Transverse colon (tissue), 4 donors: ENCODE measurements around the gene CEP135. TPM values are rescaled to one million over a fixed set of nuclear protein-coding genes. Genes with fewer than 3 reads are reported as not detected.

Experiments
- DNase-seq: peaks from one replicate; pipeline ENCODE4 v3.0.0-alpha.2; 2019
- H3K27ac ChIP-seq, 4 donors: fragments of 200-600 bp; sonication (generic); 2 replicates each; pipeline ENCODE4 v1.5.1; 2016 to 2018; ENCODE audit warnings: inconsistent platforms in 4 of 4
- H3K27me3 ChIP-seq: fragments of 200-600 bp; sonication (generic); 2 replicates; pipeline ENCODE4 v1.5.1; 2017; ENCODE audit warnings: inconsistent platforms
- H3K36me3 ChIP-seq, 4 donors: fragments of 200-600 bp; sonication (generic); 2 replicates each; pipeline ENCODE4 v1.5.1; 2017 to 2019; ENCODE audit warnings: inconsistent platforms in 4 of 4
- H3K4me1 ChIP-seq, 4 donors: fragments of 200-600 bp; sonication (generic); 2 replicates each; pipeline ENCODE4 v1.5.1; 2017 to 2020; ENCODE audit warnings: inconsistent platforms in 4 of 4
- H3K4me3 ChIP-seq, 4 donors: fragments of 200-600 bp; sonication (generic); 1 replicate in 1 of 4; 2 replicates in 3 of 4; pipeline versions ENCODE4 v1.5.1 to v1.6.1; 2017 to 2019; ENCODE audit warnings: inconsistent platforms in 4 of 4
- H3K9me3 ChIP-seq, 2 donors: fragments of 200-600 bp; sonication (generic); 2 replicates each; pipeline ENCODE4 v1.5.1; 2017 to 2019; ENCODE audit warnings: inconsistent platforms in 2 of 2
- EP300 ChIP-seq: sonication (generic); formaldehyde crosslinking; IDR thresholded peaks from one replicate; pipeline ENCODE4 v1.6.1; 2017; ENCODE audit warnings: antibody characterized with exemption, low read depth
- POLR2A ChIP-seq: fragments of 450-650 bp; IDR thresholded peaks from one replicate; pipeline ENCODE4 v1.6.1; 2016; ENCODE audit warnings: antibody characterized with exemption, mild to moderate bottlenecking, moderate library complexity
- POLR2AphosphoS5 ChIP-seq, 3 donors: sonication (generic); formaldehyde crosslinking; IDR thresholded peaks; one replicate each; pipeline ENCODE4 v1.6.1; 2016; ENCODE audit warnings: antibody characterized with exemption in 3 of 3
- WGBS, 2 donors: methylation state at CpG; one replicate each; pipeline ENCODE4 v1.1.5; 2018; ENCODE audit warnings: low coverage in 1 of 2; 5-methylcytosine and 5-hydroxymethylcytosine counted together
- in situ Hi-C, 4 donors: fragments of 200-750 bp; cut with MboI; loops; one replicate each; pipeline versions ENCODE4 v1.15.0 to v1.15.1; 2017; ENCODE audit warnings: low sequenced_read_pairs in 3 of 4, low pct_ligation_motif_present in 1 of 4, low pct_unique_long_range_greater_than_20kb in 1 of 4
- intact Hi-C: fragments of 100-400 bp; cut with DNase I; formaldehyde crosslinking; loops from one replicate; pipeline ENCODE4 v1.15.1; 2023; ENCODE audit warnings: low total_unique reads
- total RNA-seq, 4 donors: library from RNA; depleted of rRNA; stranded (reverse); fragments of >200 nt; gene quantifications; one replicate each; pipeline ENCODE4 v1.1.0, GENCODE V29; 2016
- TF ChIP-seq, protein P1 (sequence below), 5 experiments: fragments of 200-600 bp in 3 of 5; fragments of 450-650 bp in 2 of 5; sonication (generic) in 3 of 5; IDR thresholded peaks; 1 replicate in 2 of 5; 2 replicates in 3 of 5; pipeline ENCODE4 v1.5.1; 2016 to 2017; ENCODE audit warnings: antibody characterized with exemption in 5 of 5, inconsistent platforms in 3 of 5, mild to moderate bottlenecking in 2 of 5, moderate library complexity in 1 of 5

CEP135 gene, protein sequence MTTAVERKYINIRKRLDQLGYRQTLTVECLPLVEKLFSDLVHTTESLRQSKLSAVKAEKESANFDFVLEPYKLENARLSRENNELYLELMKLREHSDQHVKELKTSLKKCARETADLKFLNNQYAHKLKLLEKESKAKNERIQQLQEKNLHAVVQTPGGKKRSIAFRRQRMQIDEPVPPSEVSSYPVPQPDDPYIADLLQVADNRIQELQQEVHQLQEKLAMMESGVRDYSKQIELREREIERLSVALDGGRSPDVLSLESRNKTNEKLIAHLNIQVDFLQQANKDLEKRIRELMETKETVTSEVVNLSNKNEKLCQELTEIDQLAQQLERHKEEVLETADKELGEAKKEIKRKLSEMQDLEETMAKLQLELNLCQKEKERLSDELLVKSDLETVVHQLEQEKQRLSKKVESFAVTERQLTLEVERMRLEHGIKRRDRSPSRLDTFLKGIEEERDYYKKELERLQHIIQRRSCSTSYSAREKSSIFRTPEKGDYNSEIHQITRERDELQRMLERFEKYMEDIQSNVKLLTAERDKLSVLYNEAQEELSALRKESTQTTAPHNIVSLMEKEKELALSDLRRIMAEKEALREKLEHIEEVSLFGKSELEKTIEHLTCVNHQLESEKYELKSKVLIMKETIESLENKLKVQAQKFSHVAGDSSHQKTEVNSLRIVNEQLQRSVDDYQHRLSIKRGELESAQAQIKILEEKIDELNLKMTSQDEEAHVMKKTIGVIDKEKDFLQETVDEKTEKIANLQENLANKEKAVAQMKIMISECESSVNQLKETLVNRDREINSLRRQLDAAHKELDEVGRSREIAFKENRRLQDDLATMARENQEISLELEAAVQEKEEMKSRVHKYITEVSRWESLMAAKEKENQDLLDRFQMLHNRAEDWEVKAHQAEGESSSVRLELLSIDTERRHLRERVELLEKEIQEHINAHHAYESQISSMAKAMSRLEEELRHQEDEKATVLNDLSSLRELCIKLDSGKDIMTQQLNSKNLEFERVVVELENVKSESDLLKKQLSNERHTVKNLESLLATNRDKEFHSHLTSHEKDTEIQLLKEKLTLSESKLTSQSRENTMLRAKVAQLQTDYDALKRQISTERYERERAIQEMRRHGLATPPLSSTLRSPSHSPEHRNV
- total RNA-seq, result 10 to 100 TPM in 2 of 4 donors, 1 to 10 TPM in 2; 4.5 to 18.0 (median 9.9) TPM

DNA sequence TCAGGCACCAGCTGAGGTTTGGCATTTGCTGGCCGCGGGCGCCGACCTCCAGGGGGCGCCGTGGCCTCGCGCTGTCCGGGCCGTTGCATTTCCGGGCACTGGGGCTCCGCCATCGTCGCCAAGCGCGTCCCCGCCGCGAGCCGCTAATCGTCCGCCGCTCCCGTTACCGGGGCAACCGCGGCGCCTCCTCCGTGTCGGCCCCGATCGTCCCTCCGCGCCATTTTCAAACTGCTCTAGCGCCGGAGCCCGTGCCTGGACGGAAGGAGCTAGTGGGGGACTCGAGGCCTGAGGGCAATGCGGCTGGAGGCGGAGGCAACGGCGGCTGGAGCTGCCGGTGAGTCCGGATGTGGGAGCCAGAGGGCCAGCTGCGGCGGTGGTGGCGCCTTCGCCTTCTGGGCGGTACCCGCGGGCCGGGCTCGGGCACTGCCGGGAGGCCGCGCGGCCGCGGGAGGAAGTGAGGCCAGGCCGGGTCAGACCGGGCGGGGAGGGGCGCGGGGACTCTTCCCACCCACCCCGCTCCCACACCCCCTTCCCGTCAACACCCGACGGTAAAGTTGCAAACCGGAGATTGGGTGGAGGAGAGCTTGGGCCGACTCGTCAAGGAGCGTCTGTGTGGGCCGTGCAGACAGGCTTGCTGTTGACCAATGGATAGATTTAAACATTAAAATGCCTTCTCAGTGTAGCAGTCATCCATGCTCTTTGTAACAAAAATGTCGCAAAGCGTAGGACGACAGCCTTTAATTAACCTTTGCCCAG is at the start of gene CEP135:
Gene CEP135 (plus strand): TSS at position 220 of the 756 bp plus-strand sequence. CDS start 3,186 bp downstream, outside the sequence.
- no peak for TF ChIP-seq EP300
- peak; percentile 42 for TF ChIP-seq POLR2A
- peak; percentile 45 to 63 (median 53) for TF ChIP-seq POLR2AphosphoS5 (IDR thresholded peaks at IDR 0.05)
- TF ChIP-seq, protein P1, sequence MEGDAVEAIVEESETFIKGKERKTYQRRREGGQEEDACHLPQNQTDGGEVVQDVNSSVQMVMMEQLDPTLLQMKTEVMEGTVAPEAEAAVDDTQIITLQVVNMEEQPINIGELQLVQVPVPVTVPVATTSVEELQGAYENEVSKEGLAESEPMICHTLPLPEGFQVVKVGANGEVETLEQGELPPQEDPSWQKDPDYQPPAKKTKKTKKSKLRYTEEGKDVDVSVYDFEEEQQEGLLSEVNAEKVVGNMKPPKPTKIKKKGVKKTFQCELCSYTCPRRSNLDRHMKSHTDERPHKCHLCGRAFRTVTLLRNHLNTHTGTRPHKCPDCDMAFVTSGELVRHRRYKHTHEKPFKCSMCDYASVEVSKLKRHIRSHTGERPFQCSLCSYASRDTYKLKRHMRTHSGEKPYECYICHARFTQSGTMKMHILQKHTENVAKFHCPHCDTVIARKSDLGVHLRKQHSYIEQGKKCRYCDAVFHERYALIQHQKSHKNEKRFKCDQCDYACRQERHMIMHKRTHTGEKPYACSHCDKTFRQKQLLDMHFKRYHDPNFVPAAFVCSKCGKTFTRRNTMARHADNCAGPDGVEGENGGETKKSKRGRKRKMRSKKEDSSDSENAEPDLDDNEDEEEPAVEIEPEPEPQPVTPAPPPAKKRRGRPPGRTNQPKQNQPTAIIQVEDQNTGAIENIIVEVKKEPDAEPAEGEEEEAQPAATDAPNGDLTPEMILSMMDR (IDR thresholded peaks at IDR 0.05), result peak; percentile 91 to 96 (median 95)
- DNase-seq, result peak; percentile 96
- H3K4me3 ChIP-seq, result peak within 1 kb of the TSS; percentile 30 to 72 (median 64)
- H3K27me3 ChIP-seq, result no peaks in the 10 kb centered on the region
- 0% methylated on average over 63 of the region's 77 CpGs; no CpG with 5 or more reads in 1 of the 2 donors for WGBS, 2 donors
- no peaks in the 10 kb centered on the region for H3K36me3 ChIP-seq
- peaks cover 8 to 27% (median 19%) of the 10 kb centered on the region in 4 donors for H3K4me1 ChIP-seq
- intact Hi-C loops, result no loop called here
- no peaks in the 10 kb centered on the region for H3K9me3 ChIP-seq
- peak within 1 kb of the TSS; percentile 84 to 94 (median 90) for H3K27ac ChIP-seq
- in situ Hi-C loops, result loop anchor here in 3 of 4 donors (25.0 kb wide), 1 partner anchor 363 kb away; no protein-coding TSS in a partner anchor

DNA sequence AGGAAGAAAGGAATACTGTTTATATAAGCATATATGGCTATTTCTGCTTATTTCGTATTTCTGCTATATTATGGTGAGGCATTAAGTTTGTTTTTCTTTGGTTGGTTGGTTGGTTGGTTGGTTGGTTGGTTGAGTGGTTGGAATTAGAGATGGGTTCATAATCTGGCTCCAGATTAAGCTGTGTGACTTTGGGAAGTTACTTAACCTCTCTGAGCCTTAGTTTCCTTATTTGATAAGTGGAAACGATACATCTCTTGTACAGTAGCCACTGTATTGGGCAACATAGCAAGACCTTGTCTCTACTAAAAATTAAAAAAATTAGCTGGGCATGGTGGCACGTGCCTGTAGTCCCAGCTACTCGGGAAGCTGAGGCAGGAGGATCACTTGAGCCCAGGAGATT is 46.1 kb upstream of the CEP135 start:
- no peak for TF ChIP-seq POLR2AphosphoS5 (IDR thresholded peaks at IDR 0.05)
- no peak for TF ChIP-seq POLR2A
- TF ChIP-seq, protein P1 (IDR thresholded peaks at IDR 0.05), result no peak
- TF ChIP-seq EP300, result no peak
- DNase-seq, result no peak
- Histone ChIP-seq H3K27me3 (no peaks in the 10 kb centered on the region), H3K9me3 (no peaks in the 10 kb centered on the region), H3K4me1 (peaks cover 0 to 5% (median 0%) of the 10 kb centered on the region in 4 donors), H3K36me3 (peaks cover 0 to 56% (median 15%) of the 10 kb centered on the region in 4 donors), H3K4me3 (no peak overlapping the region), H3K27ac (no peak overlapping the region)
- intact Hi-C loops, result no loop called here
- 92 to 96% methylated on average over 4 of the region's 4 CpGs for WGBS, 2 donors
- in situ Hi-C loops, result no loop called here

DNA sequence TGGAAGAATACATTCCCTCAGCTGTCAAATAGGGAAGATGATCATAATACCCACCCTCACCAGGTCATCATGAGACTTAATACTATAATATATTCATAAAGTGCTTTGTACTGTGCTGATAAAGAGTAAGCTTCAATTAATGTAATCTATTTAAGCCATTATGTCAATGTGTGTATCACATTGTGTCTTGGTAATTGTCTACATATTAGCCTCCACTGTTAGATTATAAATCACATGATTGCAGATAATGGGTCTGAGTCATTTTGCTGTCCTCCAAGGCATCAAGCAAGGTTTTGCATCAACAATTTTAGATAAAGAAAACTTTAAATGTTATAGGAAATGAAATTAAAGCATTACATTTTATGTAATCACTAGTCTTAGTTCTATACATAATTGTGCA is 45.2 kb upstream of the CEP135 start:
- Histone ChIP-seq H3K27me3 (no peaks in the 10 kb centered on the region), H3K4me3 (no peak overlapping the region), H3K27ac (no peak overlapping the region), H3K9me3 (no peaks in the 10 kb centered on the region), H3K4me1 (peaks cover 0 to 5% (median 0%) of the 10 kb centered on the region in 4 donors), H3K36me3 (peaks cover 0 to 51% (median 14%) of the 10 kb centered on the region in 4 donors)
- no peak for TF ChIP-seq POLR2AphosphoS5 (IDR thresholded peaks at IDR 0.05)
- TF ChIP-seq, protein P1 (IDR thresholded peaks at IDR 0.05), result no peak
- no peak for TF ChIP-seq POLR2A
- no peak for TF ChIP-seq EP300
- no peak for DNase-seq
- in situ Hi-C loops (no loop called here), intact Hi-C loops (no loop called here)
